DOHH2 (cell line): ENCODE results near the gene ENO1.
"Not testable (repeated sequence)": the region's sequence is repeated elsewhere in the genome, so short reads cannot be mapped to it uniquely, and the experiment has no call there.

ENCODE experiments used
- H3F3A ChIP-seq: fragments of 200-600 bp; sonication (generic), shearing (Covaris generic); 2 replicates; pipeline ENCODE4 v1.6.0; 2016; ENCODE audit warnings: antibody characterized with exemption, mild to moderate bottlenecking; ENCODE audit not compliant: control insufficient read depth, insufficient read depth
- H3K27ac ChIP-seq: fragments of 200-600 bp; sonication (generic); 2 replicates; pipeline ENCODE4 v1.5.1; 2014; ENCODE audit warnings: low read depth, mild to moderate bottlenecking, low read length, moderate library complexity
- H3K27me3 ChIP-seq: fragments of 200-600 bp; sonication (generic); 2 replicates; pipeline ENCODE4 v1.6.1; 2014; ENCODE audit warnings: mild to moderate bottlenecking, low read length, mixed read lengths; ENCODE audit not compliant: control insufficient read depth
- H3K36me3 ChIP-seq: fragments of 200-600 bp; sonication (generic); 2 replicates; pipeline ENCODE4 v1.6.1; 2014; ENCODE audit warnings: mild to moderate bottlenecking, low read length, moderate library complexity, mixed read lengths; ENCODE audit not compliant: control insufficient read depth
- H3K4me1 ChIP-seq: fragments of 200-600 bp; sonication (generic); 2 replicates; pipeline ENCODE4 v1.6.1; 2014; ENCODE audit warnings: mild to moderate bottlenecking, low read length, mixed read lengths; ENCODE audit not compliant: control insufficient read depth
- H3K4me2 ChIP-seq: fragments of 200-600 bp; sonication (generic); 2 replicates; pipeline ENCODE4 v1.6.0; 2014; ENCODE audit warnings: mild to moderate bottlenecking, low read length, moderate library complexity
- H3K4me3 ChIP-seq: fragments of 200-600 bp; sonication (generic); 2 replicates; pipeline ENCODE4 v1.5.1; 2014; ENCODE audit warnings: mild to moderate bottlenecking, low read length, mixed read lengths
- H3K79me2 ChIP-seq: fragments of 200-600 bp; sonication (generic); 2 replicates; pipeline ENCODE4 v1.6.1; 2014; ENCODE audit warnings: mild to moderate bottlenecking, low read length, mixed read lengths; ENCODE audit not compliant: control insufficient read depth
- H3K9me2 ChIP-seq: fragments of 200-600 bp; sonication (generic); replicated peaks from 2 replicates; pipeline ENCODE4 v1.6.1; 2014; ENCODE audit warnings: mild to moderate bottlenecking, low read length, mixed read lengths; ENCODE audit not compliant: control insufficient read depth
- H3K9me3 ChIP-seq: fragments of 200-600 bp; sonication (generic); 2 replicates; pipeline ENCODE4 v1.6.1; 2014; ENCODE audit warnings: antibody characterized with exemption, low read length, mixed read lengths; ENCODE audit not compliant: control insufficient read depth, insufficient read depth
- H4K20me1 ChIP-seq: fragments of 200-600 bp; sonication (generic); 2 replicates; pipeline ENCODE4 v1.6.0; 2014; ENCODE audit warnings: low read depth, mild to moderate bottlenecking, antibody characterized with exemption, low read length, moderate library complexity; ENCODE audit not compliant: control insufficient read depth, insufficient read depth
- CTCF ChIP-seq: fragments of 200-600 bp; sonication (generic); IDR thresholded peaks from one replicate; pipeline ENCODE4 v1.5.1; 2014; ENCODE audit warnings: antibody characterized with exemption, mild to moderate bottlenecking, low read depth, low read length; ENCODE audit not compliant: poor library complexity, severe bottlenecking
- EZH2phosphoT487 ChIP-seq: fragments of 200-600 bp; sonication (generic); IDR thresholded peaks from 2 replicates; pipeline ENCODE4 v1.6.1; 2017; ENCODE audit warnings: borderline replicate concordance, mild to moderate bottlenecking, antibody characterized with exemption, low read length, moderate library complexity, mixed read lengths

Gene ENO1

DNA sequence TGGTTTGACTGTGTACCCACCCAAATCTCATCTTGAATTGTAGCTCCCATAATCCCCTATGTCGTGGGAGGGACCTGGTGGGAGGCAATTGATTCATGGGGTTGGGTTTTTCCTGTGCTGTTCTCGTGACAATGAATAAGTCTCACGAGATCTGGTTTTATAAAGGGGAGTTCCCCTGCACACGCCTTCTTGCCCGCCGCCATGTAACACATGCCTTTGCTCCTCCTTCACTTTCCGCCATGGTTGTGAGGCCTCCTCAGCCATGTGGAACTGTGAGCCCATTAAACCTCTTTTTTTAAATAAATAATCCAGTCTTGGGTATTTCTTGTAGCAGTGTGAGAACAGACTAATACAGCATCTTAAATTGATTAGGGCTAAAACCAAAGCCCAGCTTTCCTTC, 38.5 kb downstream of the ENO1 start:
- H3K27me3 ChIP-seq = peaks cover 11% of the 10 kb centered on the region
- no peaks in the 10 kb centered on the region for H3K79me2 ChIP-seq
- no peak overlapping the region for H3K27ac ChIP-seq
- H3F3A ChIP-seq = no peaks in the 10 kb centered on the region
- no peaks in the 10 kb centered on the region for H3K36me3 ChIP-seq
- H3K4me3 ChIP-seq = no peak overlapping the region
- no peaks in the 10 kb centered on the region for H3K4me1 ChIP-seq
- H4K20me1 ChIP-seq = no peaks in the 10 kb centered on the region
- no peak for TF ChIP-seq CTCF
- TF ChIP-seq EZH2phosphoT487 = no peak
- no peaks in the 10 kb centered on the region for H3K9me2 ChIP-seq
- H3K9me3 ChIP-seq = no peaks in the 10 kb centered on the region
- no peak overlapping the region for H3K4me2 ChIP-seq

DNA sequence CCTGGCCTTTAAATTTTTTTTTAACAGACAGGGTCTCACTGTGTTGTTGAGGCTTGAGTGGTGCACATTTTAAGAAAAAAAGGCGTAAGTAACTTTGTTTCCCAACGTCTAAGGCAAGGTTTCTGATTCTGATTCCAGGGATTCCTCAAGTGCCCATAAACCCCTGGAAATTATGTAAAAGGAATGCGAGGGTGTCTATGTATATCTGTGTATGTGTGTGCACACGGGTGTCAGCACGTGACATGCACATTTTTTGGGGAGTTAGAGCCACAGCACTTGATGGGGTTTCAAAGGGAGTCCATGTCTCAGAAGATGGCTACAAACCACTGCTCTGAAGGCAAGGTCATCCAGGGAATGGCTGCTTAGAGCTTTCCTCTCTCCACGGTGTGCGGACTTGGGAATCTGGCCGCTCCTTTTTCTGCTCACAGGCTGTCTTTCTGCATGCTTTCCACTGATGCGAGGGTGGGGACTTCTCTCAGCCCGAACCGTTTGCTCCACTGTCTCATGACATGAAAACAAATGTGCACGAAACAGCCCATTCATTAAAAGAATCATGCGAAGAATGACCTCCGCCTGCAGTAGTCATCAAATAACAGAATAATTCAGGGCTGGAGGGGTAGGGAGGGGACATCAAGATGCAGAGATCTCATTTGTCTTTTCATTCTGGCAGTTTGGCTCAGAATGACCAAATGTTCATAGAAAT, 42.4 kb downstream of the ENO1 start:
- no peak overlapping the region for H3K4me2 ChIP-seq
- H3K36me3 ChIP-seq = no peaks in the 10 kb centered on the region
- peaks cover 8% of the 10 kb centered on the region for H3K27me3 ChIP-seq
- no peaks in the 10 kb centered on the region for H4K20me1 ChIP-seq
- no peaks in the 10 kb centered on the region for H3K9me3 ChIP-seq
- TF ChIP-seq CTCF (no peak), EZH2phosphoT487 (no peak)
- H3F3A ChIP-seq = no peaks in the 10 kb centered on the region
- no peaks in the 10 kb centered on the region for H3K4me1 ChIP-seq
- H3K9me2 ChIP-seq = no peaks in the 10 kb centered on the region
- no peak overlapping the region for H3K4me3 ChIP-seq
- no peak overlapping the region for H3K27ac ChIP-seq
- H3K79me2 ChIP-seq = no peaks in the 10 kb centered on the region

- H3K9me2 ChIP-seq = no peaks in the 10 kb centered on the region
- H3F3A ChIP-seq = no peaks in the 10 kb centered on the region
- H4K20me1 ChIP-seq = no peaks in the 10 kb centered on the region
- H3K4me2 ChIP-seq = no peak overlapping the region
- H3K36me3 ChIP-seq = no peaks in the 10 kb centered on the region
- H3K4me3 ChIP-seq = no peak overlapping the region
- H3K9me3 ChIP-seq = no peaks in the 10 kb centered on the region
- no peak overlapping the region for H3K27ac ChIP-seq
- TF ChIP-seq CTCF (no peak), EZH2phosphoT487 (no peak)
- peaks cover 7% of the 10 kb centered on the region for H3K4me1 ChIP-seq
- no peaks in the 10 kb centered on the region for H3K27me3 ChIP-seq
- H3K79me2 ChIP-seq = no peaks in the 10 kb centered on the region
Observed at GRCh38 chr1:8831340-8831739, 47.1 kb downstream of the ENO1 start.

- not testable (repeated sequence) for H3K4me1 ChIP-seq, H3K27me3 ChIP-seq, H3K9me2 ChIP-seq, H3K9me3 ChIP-seq, H3K79me2 ChIP-seq, H3K4me3 ChIP-seq, H3F3A ChIP-seq, H3K36me3 ChIP-seq, H3K27ac ChIP-seq, H3K4me2 ChIP-seq, H4K20me1 ChIP-seq
Observed at GRCh38 chr1:8830732-8831131, 47.8 kb downstream of the ENO1 start.
